Transverse colon (tissue), 4 donors: ENCODE data around the gene FAM234A. TPM values are rescaled to one million over a fixed set of nuclear protein-coding genes. Genes with fewer than 3 reads are reported as not detected.

ENCODE experiments used
- DNase-seq: peaks from one replicate; pipeline ENCODE4 v3.0.0-alpha.2; 2019
- H3K27ac ChIP-seq, 4 donors: fragments of 200-600 bp; sonication (generic); 2 replicates each; pipeline ENCODE4 v1.5.1; 2016 to 2018; ENCODE audit warnings: inconsistent platforms in 4 of 4
- H3K27me3 ChIP-seq: fragments of 200-600 bp; sonication (generic); 2 replicates; pipeline ENCODE4 v1.5.1; 2017; ENCODE audit warnings: inconsistent platforms
- H3K36me3 ChIP-seq, 4 donors: fragments of 200-600 bp; sonication (generic); 2 replicates each; pipeline ENCODE4 v1.5.1; 2017 to 2019; ENCODE audit warnings: inconsistent platforms in 4 of 4
- H3K4me1 ChIP-seq, 4 donors: fragments of 200-600 bp; sonication (generic); 2 replicates each; pipeline ENCODE4 v1.5.1; 2017 to 2020; ENCODE audit warnings: inconsistent platforms in 4 of 4
- H3K4me3 ChIP-seq, 4 donors: fragments of 200-600 bp; sonication (generic); 1 replicate in 1 of 4; 2 replicates in 3 of 4; pipeline versions ENCODE4 v1.5.1 to v1.6.1; 2017 to 2019; ENCODE audit warnings: inconsistent platforms in 4 of 4
- H3K9me3 ChIP-seq, 2 donors: fragments of 200-600 bp; sonication (generic); 2 replicates each; pipeline ENCODE4 v1.5.1; 2017 to 2019; ENCODE audit warnings: inconsistent platforms in 2 of 2
- EP300 ChIP-seq: sonication (generic); formaldehyde crosslinking; IDR thresholded peaks from one replicate; pipeline ENCODE4 v1.6.1; 2017; ENCODE audit warnings: antibody characterized with exemption, low read depth
- POLR2A ChIP-seq: fragments of 450-650 bp; IDR thresholded peaks from one replicate; pipeline ENCODE4 v1.6.1; 2016; ENCODE audit warnings: antibody characterized with exemption, mild to moderate bottlenecking, moderate library complexity
- POLR2AphosphoS5 ChIP-seq, 3 donors: sonication (generic); formaldehyde crosslinking; IDR thresholded peaks; one replicate each; pipeline ENCODE4 v1.6.1; 2016; ENCODE audit warnings: antibody characterized with exemption in 3 of 3
- WGBS, 2 donors: methylation state at CpG; one replicate each; pipeline ENCODE4 v1.1.5; 2018; ENCODE audit warnings: low coverage in 1 of 2; 5-methylcytosine and 5-hydroxymethylcytosine counted together
- in situ Hi-C, 4 donors: fragments of 200-750 bp; cut with MboI; loops; one replicate each; pipeline versions ENCODE4 v1.15.0 to v1.15.1; 2017; ENCODE audit warnings: low sequenced_read_pairs in 3 of 4, low pct_ligation_motif_present in 1 of 4, low pct_unique_long_range_greater_than_20kb in 1 of 4
- intact Hi-C: fragments of 100-400 bp; cut with DNase I; formaldehyde crosslinking; loops from one replicate; pipeline ENCODE4 v1.15.1; 2023; ENCODE audit warnings: low total_unique reads
- total RNA-seq, 4 donors: library from RNA; depleted of rRNA; stranded (reverse); fragments of >200 nt; gene quantifications; one replicate each; pipeline ENCODE4 v1.1.0, GENCODE V29; 2016
- TF ChIP-seq, protein P1 (sequence below), 5 experiments: fragments of 200-600 bp in 3 of 5; fragments of 450-650 bp in 2 of 5; sonication (generic) in 3 of 5; IDR thresholded peaks; 1 replicate in 2 of 5; 2 replicates in 3 of 5; pipeline ENCODE4 v1.5.1; 2016 to 2017; ENCODE audit warnings: antibody characterized with exemption in 5 of 5, inconsistent platforms in 3 of 5, mild to moderate bottlenecking in 2 of 5, moderate library complexity in 1 of 5

The FAM234A gene
- total RNA-seq, 4 donors from 2014 or later = 55.4 to 328 (median 112) TPM

GRCh38 chr16:260326-260725 is 25.7 kb downstream of the FAM234A start:
- Histone ChIP-seq H3K4me3 (no peak overlapping the region), H3K27me3 (no peaks in the 10 kb centered on the region), H3K9me3 (no peaks in the 10 kb centered on the region), H3K36me3 (peaks cover 0 to 29% (median 7%) of the 10 kb centered on the region in 4 donors), H3K27ac (no peak overlapping the region), H3K4me1 (no peaks in the 10 kb centered on the region)
- WGBS, 2 donors = 91 to 94% methylated on average over 13 to 19 of the region's 19 CpGs
- TF ChIP-seq POLR2AphosphoS5 (IDR thresholded peaks at IDR 0.05) (no peak), EP300 (no peak), POLR2A (no peak)
- TF ChIP-seq, protein P1, sequence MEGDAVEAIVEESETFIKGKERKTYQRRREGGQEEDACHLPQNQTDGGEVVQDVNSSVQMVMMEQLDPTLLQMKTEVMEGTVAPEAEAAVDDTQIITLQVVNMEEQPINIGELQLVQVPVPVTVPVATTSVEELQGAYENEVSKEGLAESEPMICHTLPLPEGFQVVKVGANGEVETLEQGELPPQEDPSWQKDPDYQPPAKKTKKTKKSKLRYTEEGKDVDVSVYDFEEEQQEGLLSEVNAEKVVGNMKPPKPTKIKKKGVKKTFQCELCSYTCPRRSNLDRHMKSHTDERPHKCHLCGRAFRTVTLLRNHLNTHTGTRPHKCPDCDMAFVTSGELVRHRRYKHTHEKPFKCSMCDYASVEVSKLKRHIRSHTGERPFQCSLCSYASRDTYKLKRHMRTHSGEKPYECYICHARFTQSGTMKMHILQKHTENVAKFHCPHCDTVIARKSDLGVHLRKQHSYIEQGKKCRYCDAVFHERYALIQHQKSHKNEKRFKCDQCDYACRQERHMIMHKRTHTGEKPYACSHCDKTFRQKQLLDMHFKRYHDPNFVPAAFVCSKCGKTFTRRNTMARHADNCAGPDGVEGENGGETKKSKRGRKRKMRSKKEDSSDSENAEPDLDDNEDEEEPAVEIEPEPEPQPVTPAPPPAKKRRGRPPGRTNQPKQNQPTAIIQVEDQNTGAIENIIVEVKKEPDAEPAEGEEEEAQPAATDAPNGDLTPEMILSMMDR (IDR thresholded peaks at IDR 0.05) = no peak
- intact Hi-C loops (no loop called here), in situ Hi-C loops (no loop called here)
- DNase-seq = no peak

- in situ Hi-C loops (no loop called here), intact Hi-C loops (no loop called here)
- WGBS, 2 donors = 92% methylated on average over 28 of the region's 28 CpGs; no CpG with 5 or more reads in 1 of the 2 donors
- DNase-seq = no peak
- Histone ChIP-seq H3K36me3 (peaks cover 0 to 29% (median 7%) of the 10 kb centered on the region in 4 donors), H3K27ac (no peak overlapping the region), H3K27me3 (no peaks in the 10 kb centered on the region), H3K4me1 (peaks cover 0 to 5% (median 0%) of the 10 kb centered on the region in 4 donors), H3K9me3 (no peaks in the 10 kb centered on the region), H3K4me3 (no peak overlapping the region)
- TF ChIP-seq POLR2A = no peak
- TF ChIP-seq, protein P1 (IDR thresholded peaks at IDR 0.05) = no peak
- no peak for TF ChIP-seq POLR2AphosphoS5 (IDR thresholded peaks at IDR 0.05)
- no peak for TF ChIP-seq EP300
These were observed 26.5 kb downstream of the FAM234A start for GRCh38 chr16:261031-261691.

DNA sequence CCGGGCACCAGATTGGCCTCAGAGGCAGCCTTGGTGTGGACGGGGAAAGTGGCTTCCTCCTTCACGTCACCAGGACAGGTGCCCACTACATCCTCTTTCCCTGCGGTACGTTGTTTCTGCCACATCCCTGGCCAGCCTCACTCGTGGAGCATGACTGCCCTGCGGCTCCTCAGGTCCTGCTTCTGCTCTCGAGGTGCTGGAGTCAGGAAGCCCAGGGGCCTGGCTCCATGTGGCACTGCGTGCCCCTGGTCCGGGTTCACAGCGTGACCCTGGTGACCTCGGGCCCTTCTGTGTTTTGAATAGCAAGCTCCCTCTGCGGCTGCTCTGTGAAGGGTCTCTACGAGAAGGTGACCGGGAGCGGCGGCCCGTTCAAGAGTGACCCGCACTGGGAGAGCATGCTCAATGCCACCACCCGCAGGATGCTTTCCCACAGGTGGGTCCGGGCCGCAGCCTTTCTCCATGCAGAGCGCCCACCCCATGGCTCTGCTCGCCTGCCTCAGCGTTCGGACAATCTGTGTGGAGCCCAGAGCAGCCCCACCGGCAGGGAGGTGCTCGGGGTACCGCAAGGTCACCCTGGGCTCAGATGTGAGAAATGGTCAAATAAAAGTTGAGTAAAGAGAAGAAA is 27.6 kb downstream of the FAM234A start:
- TF ChIP-seq POLR2A (no peak), EP300 (no peak), POLR2AphosphoS5 (IDR thresholded peaks at IDR 0.05) (no peak)
- TF ChIP-seq, protein P1 (IDR thresholded peaks at IDR 0.05) = no peak
- intact Hi-C loops = no loop called here
- Histone ChIP-seq H3K27ac (no peak overlapping the region), H3K9me3 (no peaks in the 10 kb centered on the region), H3K4me1 (peaks cover 0 to 5% (median 0%) of the 10 kb centered on the region in 4 donors), H3K4me3 (no peak overlapping the region), H3K36me3 (peaks cover 0 to 29% (median 7%) of the 10 kb centered on the region in 4 donors), H3K27me3 (no peaks in the 10 kb centered on the region)
- in situ Hi-C loops = no loop called here
- WGBS, 2 donors = 93 to 100% methylated on average over 3 to 28 of the region's 29 CpGs
- DNase-seq = no peak

- H3K4me3 ChIP-seq = no peak overlapping the region
- TF ChIP-seq EP300 (no peak), POLR2A (no peak), POLR2AphosphoS5 (IDR thresholded peaks at IDR 0.05) (no peak)
- TF ChIP-seq, protein P1 (IDR thresholded peaks at IDR 0.05) = no peak
- no peak for DNase-seq
- no peaks in the 10 kb centered on the region for H3K27me3 ChIP-seq
- H3K4me1 ChIP-seq = peaks cover 0 to 7% (median 4%) of the 10 kb centered on the region in 4 donors
- 93% methylated on average over 33 of the region's 35 CpGs; no CpG with 5 or more reads in 1 of the 2 donors for WGBS, 2 donors
- no peak overlapping the region for H3K27ac ChIP-seq
- in situ Hi-C loops = no loop called here
- intact Hi-C loops = no loop called here
- H3K9me3 ChIP-seq = no peaks in the 10 kb centered on the region
- H3K36me3 ChIP-seq = peaks cover 0 to 29% (median 7%) of the 10 kb centered on the region in 4 donors
These were observed 28.7 kb downstream of the FAM234A start for GRCh38 chr16:263182-263774.
